HS-27A (cell line): Measurements from ENCODE around the gene PKP2.
A peak's percentile ranks its signal among the peaks of the same experiment; 100 is the strongest.
"Not testable (repeated sequence)": the region's sequence is repeated elsewhere in the genome, so short reads cannot be mapped to it uniquely, and the experiment has no call there.

Experiments
- DNase-seq: peaks from one replicate; pipeline ENCODE4 v3.0.0-alpha.2; 2012; ENCODE audit warnings: low read depth, missing footprints

The PKP2 gene

GRCh38 chr12:32895688-32896431, 717 bp downstream of the PKP2 start:
- DNase-seq, result no peak

- DNase-seq, result no peak
Observed at GRCh38 chr12:32894566-32894965, 2.0 kb downstream of the PKP2 start.

GRCh38 chr12:32893458-32893857, 3.1 kb downstream of the PKP2 start:
- no peak for DNase-seq

- DNase-seq, result no peak
Observed at GRCh38 chr12:32893043-32893442, 3.5 kb downstream of the PKP2 start.

- not testable (repeated sequence) for DNase-seq
Observed at GRCh38 chr12:32892369-32892768, 4.2 kb downstream of the PKP2 start.

- peak; percentile 98 for DNase-seq
Observed at GRCh38 chr12:32891956-32892355, 4.6 kb downstream of the PKP2 start.

GRCh38 chr12:32891526-32891925, 5.1 kb downstream of the PKP2 start:
- no peak for DNase-seq

- DNase-seq, result peak; percentile 91
Observed at GRCh38 chr12:32889011-32889760, 7.4 kb downstream of the PKP2 start.

- no peak for DNase-seq
Observed at GRCh38 chr12:32887058-32887457, 9.5 kb downstream of the PKP2 start.

- DNase-seq, result no peak
Observed at GRCh38 chr12:32885831-32886230, 10.7 kb downstream of the PKP2 start.

GRCh38 chr12:32884962-32885361, 11.6 kb downstream of the PKP2 start:
- DNase-seq, result no peak

- DNase-seq, result no peak
Observed at GRCh38 chr12:32881702-32882101, 14.9 kb downstream of the PKP2 start.

- DNase-seq, result no peak
Observed at GRCh38 chr12:32881107-32881506, 15.5 kb downstream of the PKP2 start.

GRCh38 chr12:32879066-32879465, 17.5 kb downstream of the PKP2 start:
- not testable (repeated sequence) for DNase-seq

GRCh38 chr12:32877601-32878459, 18.7 kb downstream of the PKP2 start:
- no peak for DNase-seq

- DNase-seq, result no peak
Observed at GRCh38 chr12:32876004-32876403, 20.6 kb downstream of the PKP2 start.

GRCh38 chr12:32874975-32875374, 21.6 kb downstream of the PKP2 start:
- no peak for DNase-seq

- DNase-seq, result no peak
Observed at GRCh38 chr12:32874078-32874477, 22.5 kb downstream of the PKP2 start.

GRCh38 chr12:32872416-32872815, 24.2 kb downstream of the PKP2 start:
- not testable (repeated sequence) for DNase-seq

- peak; percentile 51 for DNase-seq
Observed at GRCh38 chr12:32870716-32871115, 25.9 kb downstream of the PKP2 start.

- no peak for DNase-seq
Observed at GRCh38 chr12:32868885-32869284, 27.7 kb downstream of the PKP2 start.

GRCh38 chr12:32864731-32865130, 31.8 kb downstream of the PKP2 start:
- DNase-seq, result no peak

GRCh38 chr12:32863128-32863527, 33.4 kb downstream of the PKP2 start:
- DNase-seq, result no peak
